GM12878 (cell line): ENCODE measurements around the gene WDR12. TPM values are rescaled to one million over a fixed set of nuclear protein-coding genes. Genes with fewer than 3 reads are reported as not detected.

Experiments
- ATAC-seq: fragments of 200-7000 bp; cut with Tn5 transposase; 3 replicates; pipeline ENCODE4 v1.9.1; 2020; ENCODE audit warnings: mild to moderate bottlenecking, moderate library complexity
- BruUV-seq: library from RNA; stranded (reverse); fragments of 400-500 nt; replicated peaks from 2 replicates; lab custom pipeline; 2021; lab: Mats Ljungman, UMichigan
- CTCF ChIA-PET: fragments of 300-600 bp; sonication (Branson Sonifier 250); formaldehyde crosslinking; extraction: SDS; loops from one replicate; lab custom pipeline; 2021; ENCODE audit warnings: inconsistent platforms; lab: Yijun Ruan, JAX
- POLR2A ChIA-PET: fragments of 350-600 bp; formaldehyde crosslinking; extraction: SDS; loops from one replicate; lab custom pipeline; 2021; ENCODE audit warnings: inconsistent platforms; lab: Charles Lee
- RAD21 ChIA-PET: fragments of 300-600 bp; sonication (Branson Sonifier 250); formaldehyde crosslinking; loops from one replicate; lab custom pipeline; 2023; ENCODE audit warnings: antibody characterized with exemption; ENCODE audit not compliant: unreplicated experiment; lab: Charles Lee
- SMC1A ChIA-PET: fragments of 300-600 bp; sonication (Branson Sonifier 250); formaldehyde crosslinking; loops from one replicate; lab custom pipeline; 2023; ENCODE audit not compliant: unreplicated experiment, uncharacterized antibody; lab: Charles Lee
- DNase-seq: peaks from one replicate; pipeline ENCODE4 v3.0.0-alpha.2; 2011; ENCODE audit warnings: low read depth, low spot score
- FAIRE-seq: peaks from 3 replicates; lab custom pipeline; 2011; peaks lifted over from hg19 to GRCh38; lab: Jason Lieb, UNC
- H2AFZ ChIP-seq: 2 replicates; pipeline ENCODE4 v1.6.0; 2011; ENCODE audit warnings: low read depth, low read length, control low read depth; ENCODE audit not compliant: control insufficient read depth
- H3K27ac ChIP-seq: 2 replicates; pipeline ENCODE4 v1.5.1; 2011; ENCODE audit warnings: control low read depth; ENCODE audit not compliant: control insufficient read depth, insufficient read depth
- H3K27me3 ChIP-seq, 2 experiments: replicated peaks in 1 of 2; 2 replicates each; pipeline versions ENCODE4 v1.6.0 to v1.6.1; 2011; ENCODE audit warnings: low read length in 1 of 2; ENCODE audit not compliant: control insufficient read depth in 2 of 2, insufficient read depth in 2 of 2
- H3K36me3 ChIP-seq, 2 experiments: 2 replicates each; pipeline ENCODE4 v1.5.1; 2011; ENCODE audit warnings: low read length in 1 of 2; ENCODE audit not compliant: control insufficient read depth in 2 of 2, insufficient read depth in 2 of 2
- H3K4me1 ChIP-seq: 2 replicates; pipeline ENCODE4 v1.6.1; 2011; ENCODE audit warnings: mild to moderate bottlenecking, low read length, moderate library complexity, mixed read lengths; ENCODE audit not compliant: control insufficient read depth, insufficient read depth
- H3K4me2 ChIP-seq: 2 replicates; pipeline ENCODE4 v1.6.0; 2011; ENCODE audit warnings: control low read depth; ENCODE audit not compliant: control insufficient read depth, insufficient read depth
- H3K4me3 ChIP-seq: fragments of 200-600 bp; sonication (generic); 2 replicates; pipeline ENCODE4 v1.5.1; 2016
- H3K79me2 ChIP-seq: 2 replicates; pipeline ENCODE4 v1.6.0; 2011; ENCODE audit warnings: low read length; ENCODE audit not compliant: control insufficient read depth, insufficient read depth
- H3K9ac ChIP-seq: 2 replicates; pipeline ENCODE4 v1.8.0; 2011; ENCODE audit warnings: low read length, control low read depth, mixed read lengths; ENCODE audit not compliant: control insufficient read depth, insufficient read depth
- H3K9me3 ChIP-seq: replicated peaks from 3 replicates; pipeline ENCODE4 v1.5.1; 2011; ENCODE audit warnings: mild to moderate bottlenecking, low read length; ENCODE audit not compliant: control insufficient read depth, insufficient read depth
- H4K20me1 ChIP-seq: 2 replicates; pipeline ENCODE4 v1.6.0; 2011; ENCODE audit not compliant: control insufficient read depth, insufficient read depth
- ASH2L ChIP-seq: fragments of 300-600, 200-600 bp; sonication (generic); IDR thresholded peaks from 2 replicates; pipeline ENCODE4 v1.6.1; 2017; ENCODE audit warnings: low read depth, mild to moderate bottlenecking, borderline replicate concordance
- CBX3 ChIP-seq: fragments of 200-600 bp; sonication (generic); IDR thresholded peaks from 2 replicates; pipeline ENCODE4 v1.6.1; 2016; ENCODE audit warnings: low read depth, borderline replicate concordance
- IRF4 ChIP-seq: IDR thresholded peaks from 2 replicates; pipeline ENCODE4 v1.6.1; 2011; ENCODE audit warnings: low read depth, low read length
- JUND ChIP-seq: IDR thresholded peaks from 2 replicates; pipeline ENCODE4 v1.6.1; 2012; ENCODE audit warnings: low read depth, mild to moderate bottlenecking, low read length, improper control_type of control experiment, moderate library complexity
- MEF2A ChIP-seq: IDR thresholded peaks from 2 replicates; pipeline ENCODE4 v1.6.1; 2011; ENCODE audit warnings: low read depth, mild to moderate bottlenecking, low read length, moderate library complexity; ENCODE audit not compliant: insufficient read depth
- MTA2 ChIP-seq: fragments of 450-650 bp; IDR thresholded peaks from 2 replicates; pipeline ENCODE4 v1.6.1; 2016; ENCODE audit warnings: low read depth, mild to moderate bottlenecking, moderate library complexity
- NBN ChIP-seq: fragments of 450-650 bp; IDR thresholded peaks from 2 replicates; pipeline ENCODE4 v1.6.1; 2016
- PAX5 ChIP-seq: IDR thresholded peaks from 2 replicates; pipeline ENCODE4 v1.6.1; 2011; ENCODE audit warnings: low read depth, low read length, borderline replicate concordance
- RFX5 ChIP-seq: IDR thresholded peaks from 2 replicates; pipeline ENCODE4 v1.6.1; 2011; ENCODE audit warnings: low read depth, low read length, improper control_type of control experiment
- SREBF2 ChIP-seq: IDR thresholded peaks from 2 replicates; pipeline ENCODE4 v1.6.1; 2012; ENCODE audit warnings: mild to moderate bottlenecking, low read length
- TAF1 ChIP-seq: IDR thresholded peaks from 2 replicates; pipeline ENCODE4 v1.6.1; 2011; ENCODE audit warnings: mild to moderate bottlenecking, low read depth, low read length, borderline replicate concordance
- TARDBP ChIP-seq: IDR thresholded peaks from 2 replicates; pipeline ENCODE4 v1.6.1; 2016; ENCODE audit warnings: borderline replicate concordance
- ZNF24 ChIP-seq: fragments of 450-650 bp; IDR thresholded peaks from 2 replicates; pipeline ENCODE4 v1.6.1; 2017; ENCODE audit warnings: antibody characterized with exemption, mild to moderate bottlenecking
- WGBS: methylation state at CpG from one replicate; pipeline ENCODE4 v1.1.6; 2016; ENCODE audit warnings: low lambda C conversion rate; ENCODE audit not compliant: insufficient replicate concordance, insufficient coverage; ENCODE audit errors: missing lambda C conversion rate; 5-methylcytosine and 5-hydroxymethylcytosine counted together
- in situ Hi-C: fragments of 300-500 bp; cut with MboI; formaldehyde crosslinking; loops from 9 replicates; pipeline ENCODE4 v1.14.3; 2018; ENCODE audit warnings: mixed read lengths
- intact Hi-C: fragments of 100-400 bp; cut with micrococcal nuclease; formaldehyde crosslinking; loops from one replicate; pipeline ENCODE4 v1.14.2; 2022; ENCODE audit not compliant: unreplicated experiment
- polyA plus RNA-seq, 11 experiments: library from polyadenylated mRNA; depleted of rRNA in 4 of 11; unstranded in 6 of 11; stranded (reverse) in 5 of 11; fragments of >200 nt; fragmentation: Nextera tagmentation in 4 of 11; fragmentation: Illumina TruSeq in 1 of 11; extraction: Ambion mirVana in 4 of 11; extraction: Trizol in 1 of 11; gene quantifications; 1 replicate in 1 of 11; 2 replicates in 10 of 11; pipeline versions ENCODE4 v1.2.1 to v1.2.3, GENCODE V29; 2011 to 2016; ENCODE audit warnings: inconsistent platforms in 2 of 11, missing spikeins in 2 of 11, low read depth in 1 of 11
- total RNA-seq, 4 experiments: library from RNA; depleted of rRNA in 3 of 4; stranded (reverse); fragments of >200 nt in 3 of 4; fragmentation: Illumina TruSeq in 1 of 4; extraction: Trizol in 1 of 4; gene quantifications; 2 replicates each; pipeline versions ENCODE4 v1.2.1 to v1.2.3, GENCODE V29; 2013 to 2021
- TF ChIP-seq, protein P1 (sequence below): IDR thresholded peaks from 2 replicates; pipeline ENCODE4 v1.6.1; 2011; ENCODE audit warnings: borderline replicate concordance, low read depth, mild to moderate bottlenecking, moderate library complexity, mixed read lengths, low read length; ENCODE audit not compliant: insufficient read depth; ENCODE audit errors: extremely low read length
- TF ChIP-seq, protein P2 (sequence below): IDR thresholded peaks from 2 replicates; pipeline ENCODE4 v1.6.1; 2012; ENCODE audit warnings: low read depth, low read length, improper control_type of control experiment
- TF ChIP-seq, protein P3 (sequence below): fragments of 450-650 bp; IDR thresholded peaks from 2 replicates; pipeline ENCODE4 v1.6.1; 2017; ENCODE audit warnings: mild to moderate bottlenecking, moderate library complexity
- TF ChIP-seq, protein P4 (sequence below): IDR thresholded peaks from 2 replicates; pipeline ENCODE4 v1.6.1; 2011; ENCODE audit warnings: mild to moderate bottlenecking, low read depth, low read length, moderate library complexity; ENCODE audit not compliant: insufficient replicate concordance
- TF ChIP-seq, protein P5 (sequence below): IDR thresholded peaks from 2 replicates; pipeline ENCODE4 v1.6.1; 2011; ENCODE audit warnings: low read depth, mild to moderate bottlenecking, low read length, moderate library complexity, borderline replicate concordance; ENCODE audit errors: extremely low read depth

WDR12 gene
- total and polyA plus RNA-seq, 10 of the 15 experiments (the other 5 are each of a cell fraction or from before 2014, with no cell fraction given), result 52.9 to 256 (median 108) TPM

DNA sequence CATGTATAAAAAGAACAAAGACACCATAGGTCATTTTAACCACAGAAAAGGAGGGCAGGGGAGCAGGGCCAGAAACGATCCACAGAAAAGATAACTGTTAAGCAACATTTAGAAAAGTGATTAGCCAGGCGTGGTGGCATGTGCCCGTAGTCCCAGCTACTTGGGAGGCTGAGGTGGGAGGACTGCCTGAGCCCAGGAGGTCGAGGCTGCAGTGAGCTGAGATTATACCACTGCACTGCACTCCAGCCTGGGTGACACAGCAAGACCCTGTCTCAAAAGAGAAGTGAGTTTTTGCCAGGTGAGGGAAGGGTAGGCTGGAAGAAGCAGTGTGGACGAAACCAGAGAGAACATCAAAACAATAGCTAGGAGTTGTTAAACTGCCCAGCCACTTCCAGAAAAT, 3.3 kb downstream of the WDR12 start:
- no peaks in the 10 kb centered on the region for H3K36me3 ChIP-seq
- SMC1A ChIA-PET, result interaction anchor here (1.1 to 1.9 kb wide), 3 partner anchors 11 to 110 kb away, joined by 3 to 5 read pairs (median 3); no protein-coding TSS in a partner anchor
- no peak overlapping the region for H2AFZ ChIP-seq
- peaks cover 47% of the 10 kb centered on the region for H3K79me2 ChIP-seq
- no peak overlapping the region for H3K9ac ChIP-seq
- H3K27me3 ChIP-seq, result no peaks in the 10 kb centered on the region
- POLR2A ChIA-PET, result interaction anchor here (1.0 kb wide), 1 partner anchor 37 kb away, joined by 3 read pairs; the partner anchor contains the start of gene ICA1L
- peaks cover 5% of the 10 kb centered on the region for H3K9me3 ChIP-seq
- DNase-seq, result no peak
- no peak for TF ChIP-seq RFX5
- TF ChIP-seq, protein P1, sequence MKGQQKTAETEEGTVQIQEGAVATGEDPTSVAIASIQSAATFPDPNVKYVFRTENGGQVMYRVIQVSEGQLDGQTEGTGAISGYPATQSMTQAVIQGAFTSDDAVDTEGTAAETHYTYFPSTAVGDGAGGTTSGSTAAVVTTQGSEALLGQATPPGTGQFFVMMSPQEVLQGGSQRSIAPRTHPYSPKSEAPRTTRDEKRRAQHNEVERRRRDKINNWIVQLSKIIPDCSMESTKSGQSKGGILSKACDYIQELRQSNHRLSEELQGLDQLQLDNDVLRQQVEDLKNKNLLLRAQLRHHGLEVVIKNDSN, result no peak
- no peak for TF ChIP-seq ASH2L
- TF ChIP-seq NBN, result no peak
- no peak for TF ChIP-seq TAF1
- TF ChIP-seq, protein P2, sequence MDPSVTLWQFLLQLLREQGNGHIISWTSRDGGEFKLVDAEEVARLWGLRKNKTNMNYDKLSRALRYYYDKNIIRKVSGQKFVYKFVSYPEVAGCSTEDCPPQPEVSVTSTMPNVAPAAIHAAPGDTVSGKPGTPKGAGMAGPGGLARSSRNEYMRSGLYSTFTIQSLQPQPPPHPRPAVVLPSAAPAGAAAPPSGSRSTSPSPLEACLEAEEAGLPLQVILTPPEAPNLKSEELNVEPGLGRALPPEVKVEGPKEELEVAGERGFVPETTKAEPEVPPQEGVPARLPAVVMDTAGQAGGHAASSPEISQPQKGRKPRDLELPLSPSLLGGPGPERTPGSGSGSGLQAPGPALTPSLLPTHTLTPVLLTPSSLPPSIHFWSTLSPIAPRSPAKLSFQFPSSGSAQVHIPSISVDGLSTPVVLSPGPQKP, result no peak
- TF ChIP-seq CBX3, result no peak
- TF ChIP-seq PAX5, result no peak
- TF ChIP-seq MEF2A, result no peak
- TF ChIP-seq, protein P3, sequence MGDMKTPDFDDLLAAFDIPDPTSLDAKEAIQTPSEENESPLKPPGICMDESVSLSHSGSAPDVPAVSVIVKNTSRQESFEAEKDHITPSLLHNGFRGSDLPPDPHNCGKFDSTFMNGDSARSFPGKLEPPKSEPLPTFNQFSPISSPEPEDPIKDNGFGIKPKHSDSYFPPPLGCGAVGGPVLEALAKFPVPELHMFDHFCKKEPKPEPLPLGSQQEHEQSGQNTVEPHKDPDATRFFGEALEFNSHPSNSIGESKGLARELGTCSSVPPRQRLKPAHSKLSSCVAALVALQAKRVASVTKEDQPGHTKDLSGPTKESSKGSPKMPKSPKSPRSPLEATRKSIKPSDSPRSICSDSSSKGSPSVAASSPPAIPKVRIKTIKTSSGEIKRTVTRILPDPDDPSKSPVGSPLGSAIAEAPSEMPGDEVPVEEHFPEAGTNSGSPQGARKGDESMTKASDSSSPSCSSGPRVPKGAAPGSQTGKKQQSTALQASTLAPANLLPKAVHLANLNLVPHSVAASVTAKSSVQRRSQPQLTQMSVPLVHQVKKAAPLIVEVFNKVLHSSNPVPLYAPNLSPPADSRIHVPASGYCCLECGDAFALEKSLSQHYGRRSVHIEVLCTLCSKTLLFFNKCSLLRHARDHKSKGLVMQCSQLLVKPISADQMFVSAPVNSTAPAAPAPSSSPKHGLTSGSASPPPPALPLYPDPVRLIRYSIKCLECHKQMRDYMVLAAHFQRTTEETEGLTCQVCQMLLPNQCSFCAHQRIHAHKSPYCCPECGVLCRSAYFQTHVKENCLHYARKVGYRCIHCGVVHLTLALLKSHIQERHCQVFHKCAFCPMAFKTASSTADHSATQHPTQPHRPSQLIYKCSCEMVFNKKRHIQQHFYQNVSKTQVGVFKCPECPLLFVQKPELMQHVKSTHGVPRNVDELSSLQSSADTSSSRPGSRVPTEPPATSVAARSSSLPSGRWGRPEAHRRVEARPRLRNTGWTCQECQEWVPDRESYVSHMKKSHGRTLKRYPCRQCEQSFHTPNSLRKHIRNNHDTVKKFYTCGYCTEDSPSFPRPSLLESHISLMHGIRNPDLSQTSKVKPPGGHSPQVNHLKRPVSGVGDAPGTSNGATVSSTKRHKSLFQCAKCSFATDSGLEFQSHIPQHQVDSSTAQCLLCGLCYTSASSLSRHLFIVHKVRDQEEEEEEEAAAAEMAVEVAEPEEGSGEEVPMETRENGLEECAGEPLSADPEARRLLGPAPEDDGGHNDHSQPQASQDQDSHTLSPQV, result no peak
- no peak for TF ChIP-seq JUND
- no peak for TF ChIP-seq TARDBP
- TF ChIP-seq ZNF24, result no peak
- TF ChIP-seq, protein P4, sequence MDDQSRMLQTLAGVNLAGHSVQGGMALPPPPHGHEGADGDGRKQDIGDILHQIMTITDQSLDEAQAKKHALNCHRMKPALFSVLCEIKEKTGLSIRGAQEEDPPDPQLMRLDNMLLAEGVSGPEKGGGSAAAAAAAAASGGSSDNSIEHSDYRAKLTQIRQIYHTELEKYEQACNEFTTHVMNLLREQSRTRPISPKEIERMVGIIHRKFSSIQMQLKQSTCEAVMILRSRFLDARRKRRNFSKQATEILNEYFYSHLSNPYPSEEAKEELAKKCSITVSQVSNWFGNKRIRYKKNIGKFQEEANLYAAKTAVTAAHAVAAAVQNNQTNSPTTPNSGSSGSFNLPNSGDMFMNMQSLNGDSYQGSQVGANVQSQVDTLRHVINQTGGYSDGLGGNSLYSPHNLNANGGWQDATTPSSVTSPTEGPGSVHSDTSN, result no peak
- TF ChIP-seq IRF4, result no peak
- TF ChIP-seq SREBF2, result no peak
- TF ChIP-seq MTA2, result no peak
- TF ChIP-seq, protein P5, sequence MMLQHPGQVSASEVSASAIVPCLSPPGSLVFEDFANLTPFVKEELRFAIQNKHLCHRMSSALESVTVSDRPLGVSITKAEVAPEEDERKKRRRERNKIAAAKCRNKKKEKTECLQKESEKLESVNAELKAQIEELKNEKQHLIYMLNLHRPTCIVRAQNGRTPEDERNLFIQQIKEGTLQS, result no peak
- intact Hi-C loops (no loop called here), in situ Hi-C loops (no loop called here)
- no peaks in the 10 kb centered on the region for H4K20me1 ChIP-seq
- CTCF ChIA-PET, result interaction anchor here (1.6 to 1.7 kb wide), 2 partner anchors 38 to 320 kb away, joined by 4 to 5 read pairs; no protein-coding TSS in a partner anchor
- BruUV-seq, result no TSS peak
- no peak overlapping the region for H3K4me2 ChIP-seq
- FAIRE-seq, result no peak
- H3K4me1 ChIP-seq, result peaks cover 5% of the 10 kb centered on the region
- RAD21 ChIA-PET, result interaction anchor here (0.9 kb wide), 1 partner anchor 56 kb away, joined by 3 read pairs; no protein-coding TSS in a partner anchor
- H3K4me3 ChIP-seq, result peak overlapping the region; percentile 19; the same call in 1 of the 2 replicates
- ATAC-seq, result no peak
- 77% methylated on average over 5 of the region's 5 CpGs for WGBS
- H3K27ac ChIP-seq, result no peak overlapping the region
